Dedifferentiated amniotic fluid mesenchymal stem cell (primary cell): ENCODE data around the gene IL17RD.
A peak's percentile ranks its signal among the peaks of the same experiment; 100 is the strongest.
"Not testable (repeated sequence)": the region's sequence is repeated elsewhere in the genome, so short reads cannot be mapped to it uniquely, and the experiment has no call there.

Experiments used
- DNase-seq: peaks from one replicate; pipeline ENCODE4 v3.0.0-alpha.2; 2016; ENCODE audit errors: extremely low spot score

The IL17RD gene

GRCh38 chr3:57093489-57093888 is 71.7 kb downstream of the IL17RD start:
- DNase-seq: no peak

GRCh38 chr3:57091521-57092273 is 73.5 kb downstream of the IL17RD start:
- DNase-seq: peak; percentile 17

GRCh38 chr3:57089043-57089442 is 76.1 kb downstream of the IL17RD start:
- no peak for DNase-seq

GRCh38 chr3:57088503-57088902 is 76.7 kb downstream of the IL17RD start:
- DNase-seq: no peak

- no peak for DNase-seq
Measured at GRCh38 chr3:57087361-57088092, 77.6 kb downstream of the IL17RD start.

GRCh38 chr3:57086201-57086600 is 79.0 kb downstream of the IL17RD start:
- DNase-seq: no peak

- DNase-seq: no peak
Measured at GRCh38 chr3:57085211-57085610, 79.9 kb downstream of the IL17RD start.

GRCh38 chr3:57083266-57083995 is 81.7 kb downstream of the IL17RD start:
- not testable (repeated sequence) for DNase-seq

- no peak for DNase-seq
Measured at GRCh38 chr3:57082481-57082880, 82.7 kb downstream of the IL17RD start.

- no peak for DNase-seq
Measured at GRCh38 chr3:57081173-57081572, 84.0 kb downstream of the IL17RD start.

- no peak for DNase-seq
Measured at GRCh38 chr3:57080171-57080570, 85.0 kb downstream of the IL17RD start.

GRCh38 chr3:57079474-57079831 is 85.7 kb downstream of the IL17RD start:
- no peak for DNase-seq

- DNase-seq: no peak
Measured at GRCh38 chr3:57078635-57079473, 86.3 kb downstream of the IL17RD start.

GRCh38 chr3:57078344-57078634 is 86.9 kb downstream of the IL17RD start:
- peak; percentile 15 for DNase-seq

- no peak for DNase-seq
Measured at GRCh38 chr3:57077630-57078343, 87.4 kb downstream of the IL17RD start.

- DNase-seq: no peak
Measured at GRCh38 chr3:57076422-57076951, 88.7 kb downstream of the IL17RD start.

GRCh38 chr3:57074135-57074534 is 91.0 kb downstream of the IL17RD start:
- no peak for DNase-seq

- DNase-seq: no peak
Measured at GRCh38 chr3:57073628-57074027, 91.5 kb downstream of the IL17RD start.

- DNase-seq: no peak
Measured at GRCh38 chr3:57069503-57069902, 95.7 kb downstream of the IL17RD start.

- peak; percentile 20 for DNase-seq
Measured at GRCh38 chr3:57068437-57069089, 96.6 kb downstream of the IL17RD start.

GRCh38 chr3:57066471-57066870 is 98.7 kb downstream of the IL17RD start:
- DNase-seq: no peak
